ENCODE data around the gene INAVA.

- TF ChIP-seq, protein P1, sequence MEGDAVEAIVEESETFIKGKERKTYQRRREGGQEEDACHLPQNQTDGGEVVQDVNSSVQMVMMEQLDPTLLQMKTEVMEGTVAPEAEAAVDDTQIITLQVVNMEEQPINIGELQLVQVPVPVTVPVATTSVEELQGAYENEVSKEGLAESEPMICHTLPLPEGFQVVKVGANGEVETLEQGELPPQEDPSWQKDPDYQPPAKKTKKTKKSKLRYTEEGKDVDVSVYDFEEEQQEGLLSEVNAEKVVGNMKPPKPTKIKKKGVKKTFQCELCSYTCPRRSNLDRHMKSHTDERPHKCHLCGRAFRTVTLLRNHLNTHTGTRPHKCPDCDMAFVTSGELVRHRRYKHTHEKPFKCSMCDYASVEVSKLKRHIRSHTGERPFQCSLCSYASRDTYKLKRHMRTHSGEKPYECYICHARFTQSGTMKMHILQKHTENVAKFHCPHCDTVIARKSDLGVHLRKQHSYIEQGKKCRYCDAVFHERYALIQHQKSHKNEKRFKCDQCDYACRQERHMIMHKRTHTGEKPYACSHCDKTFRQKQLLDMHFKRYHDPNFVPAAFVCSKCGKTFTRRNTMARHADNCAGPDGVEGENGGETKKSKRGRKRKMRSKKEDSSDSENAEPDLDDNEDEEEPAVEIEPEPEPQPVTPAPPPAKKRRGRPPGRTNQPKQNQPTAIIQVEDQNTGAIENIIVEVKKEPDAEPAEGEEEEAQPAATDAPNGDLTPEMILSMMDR (IDR thresholded peaks at IDR 0.05; ENCODE audit: low read depth, low read length) = no peak
- no peak for TF ChIP-seq EZH2phosphoT487 (IDR thresholded peaks at IDR 0.05; ENCODE audit: low read depth)
Observed at GRCh38 chr1:200947059-200947566, 52.4 kb downstream of the INAVA start.
